HG03066 (cell line): ENCODE measurements around the gene CTNND1.
"Not testable (repeated sequence)": the region's sequence is repeated elsewhere in the genome, so short reads cannot be mapped to it uniquely, and the experiment has no call there.

ENCODE experiments used
- ATAC-seq: cut with Tn5 transposase; IDR thresholded peaks from one replicate; pipeline ENCODE4 v1.9.1; 2021; ENCODE audit warnings: low read depth; ENCODE audit not compliant: unreplicated experiment

CTNND1 gene, protein sequence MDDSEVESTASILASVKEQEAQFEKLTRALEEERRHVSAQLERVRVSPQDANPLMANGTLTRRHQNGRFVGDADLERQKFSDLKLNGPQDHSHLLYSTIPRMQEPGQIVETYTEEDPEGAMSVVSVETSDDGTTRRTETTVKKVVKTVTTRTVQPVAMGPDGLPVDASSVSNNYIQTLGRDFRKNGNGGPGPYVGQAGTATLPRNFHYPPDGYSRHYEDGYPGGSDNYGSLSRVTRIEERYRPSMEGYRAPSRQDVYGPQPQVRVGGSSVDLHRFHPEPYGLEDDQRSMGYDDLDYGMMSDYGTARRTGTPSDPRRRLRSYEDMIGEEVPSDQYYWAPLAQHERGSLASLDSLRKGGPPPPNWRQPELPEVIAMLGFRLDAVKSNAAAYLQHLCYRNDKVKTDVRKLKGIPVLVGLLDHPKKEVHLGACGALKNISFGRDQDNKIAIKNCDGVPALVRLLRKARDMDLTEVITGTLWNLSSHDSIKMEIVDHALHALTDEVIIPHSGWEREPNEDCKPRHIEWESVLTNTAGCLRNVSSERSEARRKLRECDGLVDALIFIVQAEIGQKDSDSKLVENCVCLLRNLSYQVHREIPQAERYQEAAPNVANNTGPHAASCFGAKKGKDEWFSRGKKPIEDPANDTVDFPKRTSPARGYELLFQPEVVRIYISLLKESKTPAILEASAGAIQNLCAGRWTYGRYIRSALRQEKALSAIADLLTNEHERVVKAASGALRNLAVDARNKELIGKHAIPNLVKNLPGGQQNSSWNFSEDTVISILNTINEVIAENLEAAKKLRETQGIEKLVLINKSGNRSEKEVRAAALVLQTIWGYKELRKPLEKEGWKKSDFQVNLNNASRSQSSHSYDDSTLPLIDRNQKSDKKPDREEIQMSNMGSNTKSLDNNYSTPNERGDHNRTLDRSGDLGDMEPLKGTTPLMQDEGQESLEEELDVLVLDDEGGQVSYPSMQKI

DNA sequence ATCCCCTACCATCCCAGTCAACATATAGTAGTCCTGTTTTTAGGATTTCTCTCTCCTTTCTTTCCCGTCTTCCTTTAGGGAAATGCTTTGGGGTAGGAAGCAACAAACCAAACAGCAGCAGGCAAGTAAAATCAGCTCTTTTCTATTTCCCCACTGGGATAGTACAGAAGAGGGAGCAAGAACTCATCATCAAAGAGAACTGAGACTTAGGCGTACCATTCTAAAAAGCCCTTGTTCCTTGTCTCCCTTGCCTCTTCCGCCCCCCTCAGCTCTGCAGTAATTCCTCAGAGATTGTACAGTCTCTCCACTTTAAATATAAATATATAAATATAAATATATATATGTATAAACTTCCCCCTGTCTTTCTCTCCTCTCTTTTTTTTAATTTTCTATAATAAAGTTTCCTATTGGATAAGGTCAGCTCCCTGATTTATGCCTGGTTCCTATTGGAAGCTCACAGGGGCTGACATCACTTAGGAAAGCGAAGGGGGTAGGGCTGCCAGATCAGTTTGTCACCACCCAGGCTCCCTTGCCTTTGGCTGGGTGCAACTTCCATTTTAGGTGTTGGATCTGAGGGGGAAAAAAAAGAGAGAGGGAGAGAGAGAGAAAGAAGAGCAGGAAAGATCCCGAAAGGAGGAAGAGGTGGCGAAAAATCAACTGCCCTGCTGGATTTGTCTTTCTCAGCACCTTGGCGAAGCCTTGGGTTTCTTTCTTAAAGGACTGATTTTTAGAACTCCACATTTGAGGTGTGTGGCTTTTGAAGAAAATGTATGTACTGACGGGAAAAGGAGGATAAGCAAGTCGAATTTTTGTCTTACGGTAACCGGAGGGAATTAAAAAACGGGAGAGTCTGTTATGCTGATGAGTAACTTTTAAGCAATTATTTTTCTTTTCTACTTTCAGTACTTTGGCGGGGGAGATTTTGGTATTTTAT, at the start of gene CTNND1:
Gene CTNND1 (plus strand): TSS at position 502 of the 934 bp plus-strand sequence. CDS start 29,677 bp downstream, outside the sequence.
- peak; percentile 91 for ATAC-seq

DNA sequence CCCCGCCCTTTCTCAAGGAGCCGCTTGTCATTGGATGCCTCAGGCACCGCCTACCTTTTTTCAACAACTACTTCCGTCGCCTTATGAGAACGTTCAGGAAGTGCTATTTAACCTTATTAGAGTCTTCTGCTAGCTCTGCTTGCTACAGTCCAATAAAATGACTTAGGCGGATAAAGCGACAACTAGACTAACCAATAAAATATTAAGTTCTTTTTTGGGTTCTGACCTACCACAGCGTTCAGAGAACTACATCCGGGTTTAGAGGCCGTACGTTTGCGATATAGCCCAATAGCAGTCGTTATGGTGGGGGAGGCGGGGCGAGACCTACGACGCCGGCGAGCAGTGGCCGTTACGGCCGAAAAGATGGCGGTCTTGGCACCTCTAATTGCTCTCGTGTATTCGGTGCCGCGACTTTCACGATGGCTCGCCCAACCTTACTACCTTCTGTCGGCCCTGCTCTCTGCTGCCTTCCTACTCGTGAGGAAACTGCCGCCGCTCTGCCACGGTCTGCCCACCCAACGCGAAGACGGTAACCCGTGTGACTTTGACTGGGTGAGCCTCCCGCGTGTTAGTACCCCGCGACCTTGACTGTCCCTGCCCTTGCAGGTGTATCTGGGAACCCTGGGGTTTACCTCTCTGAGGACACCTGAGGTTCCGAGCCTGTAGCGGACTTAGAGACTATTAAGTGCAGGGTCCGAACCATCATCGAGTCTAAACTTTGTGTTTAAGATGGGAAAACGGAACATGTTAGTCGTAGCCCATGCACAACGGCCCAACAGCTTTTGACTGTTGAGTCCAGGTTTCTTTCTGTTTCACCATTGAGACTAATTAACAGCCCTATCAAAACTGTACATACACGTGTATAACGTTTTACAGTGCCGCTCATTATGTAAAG, 49.1 kb upstream of the CTNND1 start, which contains the start of gene TMX2:
Gene TMX2 (plus strand): TSS at position 338 of the 895 bp plus-strand sequence. CDS start 26 bp downstream, at position 364.
- ATAC-seq, result peak; percentile 93

DNA sequence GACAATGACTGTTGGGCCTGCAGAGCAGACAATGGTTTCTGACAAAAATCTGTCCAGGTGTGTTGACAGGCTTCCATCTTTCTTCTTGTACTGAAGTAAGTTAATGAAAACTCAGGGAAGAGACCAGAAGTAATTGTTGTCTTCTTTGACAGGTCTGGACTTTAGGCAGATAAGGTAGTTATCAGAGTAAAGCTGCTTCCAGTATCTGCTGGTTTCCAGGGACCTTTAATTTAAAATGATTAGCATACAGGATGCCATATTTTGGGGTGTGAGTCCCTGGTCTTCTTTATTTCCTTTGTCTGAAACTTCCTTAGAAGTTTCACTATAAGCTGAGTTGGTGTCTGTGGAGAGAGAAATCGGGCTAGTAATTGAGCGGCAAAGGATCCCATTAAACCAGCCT, 47.8 kb upstream of the CTNND1 start:
- ATAC-seq, result no peak

DNA sequence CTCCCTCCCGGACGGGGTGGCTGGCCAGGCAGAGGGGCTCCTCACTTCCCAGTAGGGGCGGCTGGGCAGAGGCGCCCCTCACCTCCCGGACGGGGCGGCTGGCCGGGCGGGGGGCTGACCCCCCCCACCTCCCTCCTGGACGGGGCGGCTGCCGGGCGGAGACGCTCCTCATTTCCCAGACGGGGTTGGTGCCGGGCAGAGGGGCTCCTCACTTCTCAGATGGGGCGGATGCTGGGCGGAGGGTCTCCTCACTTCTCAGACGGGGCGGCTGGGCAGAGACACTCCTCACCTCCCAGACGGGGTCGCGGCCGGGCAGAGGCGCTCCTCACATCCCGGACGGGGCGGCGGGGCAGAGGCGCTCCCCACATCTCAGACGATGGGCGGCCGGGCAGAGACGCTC, 44.9 kb upstream of the CTNND1 start:
- not testable (repeated sequence) for ATAC-seq

DNA sequence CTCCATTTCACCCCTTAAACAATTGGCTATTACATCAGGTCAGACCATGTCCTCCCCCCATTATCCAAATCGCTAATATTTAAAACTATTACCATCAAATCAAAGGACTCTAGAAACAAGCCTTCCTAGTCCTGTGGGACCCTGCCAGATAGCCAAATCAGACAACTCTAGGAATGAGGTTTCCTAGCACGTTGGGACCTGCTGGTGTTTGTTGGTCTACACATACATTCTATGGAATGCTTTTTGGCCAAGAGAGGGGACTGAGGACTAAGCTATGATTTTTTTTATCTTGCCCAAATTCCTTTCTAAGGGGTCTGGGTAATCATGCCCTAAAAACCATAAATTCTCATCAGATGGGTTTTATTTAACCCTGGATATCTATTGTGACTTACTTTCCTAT, 34.4 kb upstream of the CTNND1 start:
- no peak for ATAC-seq

DNA sequence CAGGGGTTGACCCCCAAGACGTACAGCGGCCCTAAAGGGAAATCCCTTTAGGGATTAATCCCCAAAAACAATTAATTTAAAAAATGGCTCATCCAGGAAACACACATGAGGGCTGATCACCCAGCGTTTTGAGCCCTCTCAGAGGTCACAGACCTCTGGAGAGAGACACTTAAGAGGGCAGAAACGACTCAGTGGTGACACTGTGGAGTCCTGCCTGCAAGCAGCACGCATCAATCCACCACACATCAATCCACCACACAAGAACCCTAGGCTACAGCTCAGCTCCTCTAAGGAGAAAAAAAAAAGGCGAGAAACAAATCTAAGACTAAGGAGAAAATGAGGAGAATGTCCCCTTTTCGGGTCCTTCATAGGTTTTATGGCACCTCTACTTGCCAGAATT, 32.8 kb upstream of the CTNND1 start:
- ATAC-seq, result no peak

DNA sequence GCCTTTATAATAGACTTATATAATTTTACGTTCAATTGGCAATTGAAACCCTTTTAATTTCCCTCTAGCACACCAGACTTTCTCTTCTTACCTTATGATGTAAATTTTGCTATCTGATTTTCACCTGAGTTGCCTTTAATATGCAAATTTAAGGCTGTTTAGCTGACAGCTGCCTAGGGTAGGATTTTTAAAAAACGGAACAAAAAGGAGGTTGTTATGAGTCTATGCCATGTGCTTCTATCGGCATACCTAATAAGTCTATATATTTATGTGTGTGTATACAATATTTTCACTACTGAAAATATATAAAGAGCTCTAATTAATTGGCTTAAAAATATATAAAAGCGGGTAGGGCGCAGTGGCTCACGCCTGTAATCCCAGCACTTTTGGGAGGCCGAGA, 32.1 kb upstream of the CTNND1 start:
- no peak for ATAC-seq

DNA sequence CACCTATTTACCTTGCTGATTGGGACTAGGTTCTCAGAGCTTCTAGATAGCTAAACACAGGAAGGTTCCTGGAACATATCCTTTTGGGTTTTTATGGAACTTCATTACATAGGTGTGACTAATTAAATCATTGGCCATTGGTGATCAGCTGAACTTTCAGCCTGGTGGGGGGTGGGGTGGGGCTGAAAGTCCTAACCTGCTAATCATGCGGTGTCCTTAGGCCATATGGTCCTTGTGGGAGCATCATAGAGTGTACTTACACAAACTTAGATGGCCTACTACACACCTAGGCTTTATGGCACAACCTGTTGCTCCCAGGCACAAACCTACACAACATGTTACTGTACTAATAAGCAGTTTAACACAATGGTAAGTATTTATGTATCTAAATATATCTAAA, 28.9 kb upstream of the CTNND1 start:
- ATAC-seq, result no peak

DNA sequence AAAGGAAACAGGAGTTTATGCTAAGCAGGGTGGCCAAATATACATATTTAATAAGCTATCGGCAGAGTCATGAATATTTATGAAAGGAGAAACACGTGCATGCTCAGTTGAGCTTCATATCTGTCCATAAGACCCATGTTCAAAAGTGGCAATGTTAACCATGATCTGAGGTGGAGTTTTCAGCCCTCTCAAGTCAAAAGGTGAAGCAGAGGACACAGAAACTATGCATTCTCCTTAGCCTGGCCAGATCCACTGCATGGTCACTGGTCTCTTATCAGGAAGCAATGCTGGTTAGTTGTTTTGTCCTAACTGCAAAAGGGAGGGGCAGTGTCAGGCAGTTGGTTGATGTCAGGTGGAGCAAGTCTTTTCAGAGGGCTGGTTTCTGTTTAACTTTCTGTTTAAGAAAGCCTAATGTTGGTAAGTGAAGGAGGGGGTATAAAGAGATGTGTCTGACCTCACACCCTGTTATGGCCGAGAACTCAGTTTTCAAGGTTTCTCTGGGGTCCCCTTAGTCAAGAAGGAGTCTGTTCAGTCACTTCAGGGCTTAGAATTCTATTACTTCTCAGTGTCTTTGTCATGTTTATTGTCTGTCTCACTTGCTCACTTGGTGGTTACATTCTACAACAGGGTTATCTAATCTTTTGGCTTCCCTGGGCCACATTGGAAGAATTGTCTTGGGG, 25.8 kb upstream of the CTNND1 start:
- ATAC-seq, result no peak

DNA sequence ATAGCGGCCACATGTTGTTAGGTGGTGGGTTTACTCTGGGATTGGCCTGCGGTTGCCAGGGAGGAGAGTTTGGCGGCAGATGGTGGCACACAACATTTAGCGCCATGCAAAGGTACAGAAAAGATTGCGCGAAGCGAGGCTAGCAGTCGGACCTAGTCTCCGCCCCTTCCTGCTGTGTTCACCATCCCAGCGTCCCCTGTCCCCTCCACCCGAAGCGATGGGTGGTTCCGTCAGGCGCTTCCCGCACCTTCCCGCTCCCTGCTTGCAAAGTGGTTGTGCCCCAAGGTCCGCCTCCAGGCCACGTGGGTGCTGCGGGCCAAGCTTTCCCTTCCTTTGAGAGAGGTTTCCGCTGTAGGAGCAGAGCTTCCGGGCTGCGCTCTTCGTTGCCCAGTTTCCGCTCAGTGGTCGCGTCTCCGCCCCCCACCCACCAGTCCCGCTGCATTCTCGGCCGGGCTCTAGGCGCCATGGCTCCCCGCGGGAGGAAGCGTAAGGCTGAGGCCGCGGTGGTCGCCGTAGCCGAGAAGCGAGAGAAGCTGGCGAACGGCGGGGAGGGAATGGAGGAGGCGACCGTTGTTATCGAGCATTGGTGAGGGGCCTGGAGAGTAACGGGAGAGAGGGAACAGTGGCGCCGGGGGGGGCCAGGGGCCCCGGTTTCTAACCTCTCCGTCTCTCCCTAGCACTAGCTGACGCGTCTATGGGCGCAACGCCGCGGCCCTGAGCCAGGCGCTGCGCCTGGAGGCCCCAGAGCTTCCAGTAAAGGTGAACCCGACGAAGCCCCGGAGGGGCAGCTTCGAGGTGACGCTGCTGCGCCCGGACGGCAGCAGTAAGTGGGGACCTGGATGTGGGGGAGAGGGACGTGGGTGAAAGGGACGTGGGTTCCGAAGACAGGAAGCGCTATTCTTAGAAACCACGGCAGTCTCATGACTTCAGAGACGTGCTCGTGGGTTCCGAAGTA, 20.2 kb upstream of the CTNND1 start, which contains the start of gene SELENOH:
Gene SELENOH (plus strand): TSS at position 360 of the 955 bp plus-strand sequence. CDS start 105 bp downstream, at position 465.
- peak; percentile 85 for ATAC-seq

DNA sequence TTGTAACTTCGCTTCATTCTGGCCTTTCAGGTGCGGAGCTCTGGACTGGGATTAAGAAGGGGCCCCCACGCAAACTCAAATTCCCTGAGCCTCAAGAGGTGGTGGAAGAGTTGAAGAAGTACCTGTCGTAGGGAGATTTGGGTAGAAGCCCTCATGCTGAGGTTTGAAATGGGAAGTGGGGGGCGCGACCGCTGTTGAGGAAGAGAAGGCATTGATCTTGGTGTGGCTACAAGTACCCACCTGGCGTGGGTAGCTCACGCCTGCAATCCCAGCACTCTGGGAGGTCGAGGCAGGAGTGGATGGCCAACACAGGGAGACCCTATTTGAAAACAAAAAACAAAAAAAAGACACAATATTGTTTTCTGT, 19.5 kb upstream of the CTNND1 start:
- no peak for ATAC-seq

DNA sequence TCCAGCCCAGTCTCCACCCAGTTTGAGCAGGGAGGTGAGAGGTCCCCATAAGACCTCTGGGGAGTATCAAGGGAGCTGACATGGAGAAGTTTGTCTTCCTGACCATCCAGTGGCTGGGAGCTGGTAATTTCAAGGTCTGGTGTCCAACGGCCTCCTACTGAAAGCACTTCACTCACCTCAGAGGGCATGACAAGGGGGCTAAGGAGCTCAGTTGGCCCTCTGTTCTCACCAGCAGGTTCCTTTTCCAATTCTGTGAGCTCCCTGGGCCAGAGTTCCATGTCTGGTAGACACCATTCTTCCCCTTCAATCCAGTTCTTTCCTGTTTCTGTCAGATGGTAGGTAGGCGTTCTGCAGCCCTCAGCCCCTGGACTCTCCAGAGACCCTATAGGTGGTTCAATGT, 17.2 kb upstream of the CTNND1 start:
- ATAC-seq, result no peak

DNA sequence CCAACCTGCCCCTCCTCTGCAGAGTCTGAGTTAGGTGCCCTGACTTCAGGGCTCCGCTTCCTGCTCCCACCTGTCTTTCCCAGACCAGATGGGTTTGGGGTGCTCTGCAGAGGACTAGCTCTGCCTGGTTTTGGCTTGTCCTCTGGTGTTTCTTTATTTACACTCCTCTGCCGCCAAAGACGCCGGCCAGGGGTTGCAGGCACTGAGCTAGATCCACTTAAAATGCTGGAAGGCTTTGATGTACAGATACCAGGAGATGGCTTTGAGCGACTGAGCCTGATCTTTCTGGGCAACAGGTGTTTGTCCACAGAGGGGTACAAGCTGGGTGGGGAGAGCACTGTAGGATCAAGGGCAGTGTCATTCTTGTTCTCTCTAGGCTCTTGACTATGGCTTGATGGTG, 16.4 kb upstream of the CTNND1 start:
- ATAC-seq, result no peak

DNA sequence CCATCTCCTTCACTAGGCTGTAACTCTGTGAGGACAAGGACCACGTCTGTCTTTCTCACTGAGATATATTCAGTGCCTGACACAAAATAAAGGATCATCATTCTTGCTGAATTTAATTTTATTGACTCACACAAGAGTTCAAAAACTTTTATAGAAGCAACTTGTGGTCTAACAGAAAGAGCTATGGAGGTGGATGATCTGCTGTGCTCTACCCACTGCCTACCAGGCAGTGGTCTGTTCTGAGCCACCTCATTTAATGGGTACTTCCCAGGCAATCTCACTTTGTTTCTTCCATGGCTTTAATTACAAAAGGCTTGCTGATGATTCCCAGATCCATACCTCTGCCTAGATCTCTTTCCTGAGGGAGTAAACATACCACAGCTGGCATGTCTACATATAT, 14.7 kb upstream of the CTNND1 start:
- ATAC-seq, result no peak

DNA sequence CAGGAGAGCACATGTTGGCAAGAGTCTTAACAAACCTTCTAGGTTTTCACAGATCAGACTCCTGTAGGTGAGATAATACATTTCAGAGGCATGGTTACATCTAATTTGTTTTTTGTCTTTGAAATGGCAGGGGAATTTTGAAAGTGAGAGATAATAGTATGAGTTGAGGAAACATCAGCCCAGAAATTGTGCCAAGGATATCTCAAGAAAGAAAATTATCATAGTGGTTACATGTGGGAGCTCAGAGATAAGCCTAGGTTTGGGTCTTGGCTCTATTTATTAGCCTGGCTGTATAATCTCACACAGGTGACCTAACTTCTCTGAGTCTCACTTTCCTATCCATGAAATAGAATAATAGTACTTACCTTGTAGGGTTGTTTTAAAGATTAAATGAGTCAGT, 10.4 kb upstream of the CTNND1 start:
- no peak for ATAC-seq

DNA sequence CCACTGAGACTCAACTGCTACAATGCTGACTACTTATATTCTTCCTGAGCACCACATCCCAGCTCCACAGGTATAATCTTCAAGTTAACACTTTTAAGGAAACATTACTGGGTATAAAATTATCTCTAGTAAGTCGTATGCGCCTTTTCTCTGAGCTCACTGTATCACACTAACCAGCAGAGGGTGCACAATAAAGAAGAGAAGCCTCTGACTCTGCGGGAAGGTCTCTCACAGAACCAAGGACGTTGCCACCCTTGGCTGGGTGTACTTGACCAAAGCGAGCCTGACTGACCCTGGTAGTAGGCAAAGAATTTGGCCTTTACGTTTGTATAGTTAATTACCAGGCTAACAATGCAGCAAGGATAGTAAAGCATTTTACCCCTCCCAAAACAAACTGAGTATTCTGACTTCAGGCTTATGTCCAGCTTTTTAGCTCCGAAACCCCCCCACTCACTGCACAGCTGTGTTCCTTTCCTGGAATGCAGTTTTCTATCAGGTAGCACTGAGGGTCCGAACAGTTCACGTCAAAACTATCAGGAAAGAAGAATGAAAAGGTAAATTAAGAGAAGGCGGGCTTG, 9.8 kb upstream of the CTNND1 start, which contains the start of gene BTBD18:
Gene BTBD18 (minus strand): TSS at position 144 of the 578 bp plus-strand sequence. CDS start 631 bp downstream, outside the sequence.
- ATAC-seq, result no peak

DNA sequence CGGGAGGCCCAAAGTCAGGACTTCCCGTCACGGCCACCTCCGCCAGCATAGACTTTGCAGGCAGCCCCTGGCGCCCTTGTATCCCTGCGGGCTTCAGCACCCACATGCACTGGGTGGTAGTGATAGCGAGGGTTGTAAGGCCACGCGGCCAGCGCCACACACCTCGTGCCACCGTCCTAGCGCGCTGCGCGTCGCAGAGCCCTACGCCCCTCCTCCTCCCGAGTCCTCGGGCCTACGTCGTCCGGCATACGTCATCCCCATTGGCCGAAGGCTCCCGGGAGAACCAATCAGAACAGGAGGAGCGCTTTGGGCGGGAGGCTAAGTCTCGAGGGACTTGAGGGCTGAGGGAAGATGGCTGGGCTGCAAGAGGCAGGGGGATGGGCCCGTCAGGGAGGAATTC, 8.6 kb upstream of the CTNND1 start:
- ATAC-seq, result no peak
